ENCODE results near the gene ATP1B2.

ATP1B2 gene

GRCh38 chr17:7685533-7686221 lies 35.0 kb downstream of the ATP1B2 start:
- peak; percentile 97 for DNase-seq (ENCODE audit: low read depth)

GRCh38 chr17:7686222-7687071 lies 35.7 kb downstream of the ATP1B2 start:
- peak; percentile 87 for DNase-seq (ENCODE audit: low read depth)

- peak; percentile 97 for DNase-seq (ENCODE audit: low read depth)
Measured at GRCh38 chr17:7687072-7687907, 36.6 kb downstream of the ATP1B2 start, which contains the start of gene TP53. TP53 (minus strand) TSS chr17:7687490; CDS start chr17:7676594, 10,896 bp downstream.

GRCh38 chr17:7687908-7688807 lies 37.4 kb downstream of the ATP1B2 start, which contains the start of gene WRAP53:
WRAP53 (plus strand) TSS chr17:7688477; CDS start chr17:7688649, 172 bp downstream.
- DNase-seq (ENCODE audit: low read depth): peak; percentile 100

- no peak for DNase-seq (ENCODE audit: low read depth)
Measured at GRCh38 chr17:7688808-7689316, 38.1 kb downstream of the ATP1B2 start.

GRCh38 chr17:7695586-7695985 lies 44.9 kb downstream of the ATP1B2 start:
- DNase-seq (ENCODE audit: low read depth): no peak

- DNase-seq (ENCODE audit: low read depth): no peak
Measured at GRCh38 chr17:7697828-7698588, 47.3 kb downstream of the ATP1B2 start.

GRCh38 chr17:7700510-7700909 lies 49.8 kb downstream of the ATP1B2 start:
- DNase-seq (ENCODE audit: low read depth): no peak

- DNase-seq (ENCODE audit: low read depth): no peak
Measured at GRCh38 chr17:7701681-7702080, 51.0 kb downstream of the ATP1B2 start.

GRCh38 chr17:7702776-7703175 lies 52.0 kb downstream of the ATP1B2 start:
- no peak for DNase-seq (ENCODE audit: low read depth)

- DNase-seq (ENCODE audit: low read depth): peak; percentile 55
Measured at GRCh38 chr17:7703584-7704479, 53.1 kb downstream of the ATP1B2 start.

GRCh38 chr17:7704601-7705268 lies 54.0 kb downstream of the ATP1B2 start, which contains the start of gene EFNB3:
EFNB3 (plus strand) TSS chr17:7705202; CDS start chr17:7705599, 397 bp downstream.
- DNase-seq (ENCODE audit: low read depth): peak; percentile 37

- DNase-seq (ENCODE audit: low read depth): no peak
Measured at GRCh38 chr17:7705269-7706255, 54.8 kb downstream of the ATP1B2 start.

GRCh38 chr17:7706631-7707354 lies 56.1 kb downstream of the ATP1B2 start:
- no peak for DNase-seq (ENCODE audit: low read depth)
